ENCODE data around the gene NPIPA2. TPM values are rescaled to one million over a fixed set of nuclear protein-coding genes. Genes with fewer than 3 reads are reported as not detected.
A peak's percentile ranks its signal among the peaks of the same experiment; 100 is the strongest.
"Not testable (repeated sequence)": the region's sequence is repeated elsewhere in the genome, so short reads cannot be mapped to it uniquely, and the experiment has no call there.

NPIPA2 gene
- total RNA-seq: 1 to 10 TPM; 2.4 to 4.1 TPM

- H3K9me3 Mint-ChIP-seq; H3K27ac Mint-ChIP-seq; H3K36me3 Mint-ChIP-seq; DNase-seq (ENCODE audit: low spot score in 2 of 2): not testable (repeated sequence)
- peak; percentile 99 for ATAC-seq
Observed at GRCh38 chr16:14742273-14743128, at the start of gene NPIPA2. Gene NPIPA2, plus strand, starts transcription at chr16:14742533. Its CDS starts 5,533 bp downstream, at chr16:14748066.

- not testable (repeated sequence) for H3K27ac Mint-ChIP-seq; H3K36me3 Mint-ChIP-seq; ATAC-seq; H3K9me3 Mint-ChIP-seq; DNase-seq (ENCODE audit: low spot score in 2 of 2)
Observed at GRCh38 chr16:14694129-14694528, 48.2 kb upstream of the NPIPA2 start, which contains the start of gene PLA2G10. Gene PLA2G10, minus strand, starts transcription at chr16:14694308. Its CDS starts 79 bp downstream, at chr16:14694229.

- H3K9me3 Mint-ChIP-seq; ATAC-seq; DNase-seq (ENCODE audit: low spot score in 2 of 2); H3K27ac Mint-ChIP-seq; H3K36me3 Mint-ChIP-seq: not testable (repeated sequence)
Observed at GRCh38 chr16:14701859-14702258, 40.5 kb upstream of the NPIPA2 start.

- DNase-seq (ENCODE audit: low spot score in 2 of 2); H3K27ac Mint-ChIP-seq; ATAC-seq; H3K36me3 Mint-ChIP-seq; H3K9me3 Mint-ChIP-seq: not testable (repeated sequence)
Observed at GRCh38 chr16:14702672-14703071, 39.7 kb upstream of the NPIPA2 start.

- not testable (repeated sequence) for H3K27ac Mint-ChIP-seq; H3K36me3 Mint-ChIP-seq; H3K9me3 Mint-ChIP-seq; DNase-seq (ENCODE audit: low spot score in 2 of 2)
- peak; percentile 99 to 100 for ATAC-seq
Observed at GRCh38 chr16:14703156-14704011, 38.9 kb upstream of the NPIPA2 start, which contains the start of gene NPIPA3. Gene NPIPA3, plus strand, starts transcription at chr16:14703411. Its CDS starts 5,533 bp downstream, at chr16:14708944.

- not testable (repeated sequence) for H3K27ac Mint-ChIP-seq; H3K36me3 Mint-ChIP-seq; ATAC-seq; H3K9me3 Mint-ChIP-seq; DNase-seq (ENCODE audit: low spot score in 2 of 2)
Observed at GRCh38 chr16:14733233-14733632, 9.1 kb upstream of the NPIPA2 start.

GRCh38 chr16:14740832-14741385, 1.4 kb upstream of the NPIPA2 start:
- not testable (repeated sequence) for ATAC-seq; H3K9me3 Mint-ChIP-seq; H3K36me3 Mint-ChIP-seq; H3K27ac Mint-ChIP-seq; DNase-seq (ENCODE audit: low spot score in 2 of 2)

- not testable (repeated sequence) for ATAC-seq; H3K36me3 Mint-ChIP-seq; H3K9me3 Mint-ChIP-seq; DNase-seq (ENCODE audit: low spot score in 2 of 2); H3K27ac Mint-ChIP-seq
Observed at GRCh38 chr16:14741794-14742193, 539 bp upstream of the NPIPA2 start.

- not testable (repeated sequence) for DNase-seq (ENCODE audit: low spot score in 2 of 2); H3K9me3 Mint-ChIP-seq; H3K36me3 Mint-ChIP-seq; H3K27ac Mint-ChIP-seq; ATAC-seq
Observed at GRCh38 chr16:14773654-14774053, 31.3 kb downstream of the NPIPA2 start.

- ATAC-seq, H3K9me3 Mint-ChIP-seq, H3K27ac Mint-ChIP-seq: not testable (repeated sequence)
Observed at GRCh38 chr16:14775624-14776023, 33.3 kb downstream of the NPIPA2 start.

GRCh38 chr16:14776763-14777162, 34.4 kb downstream of the NPIPA2 start:
- not testable (repeated sequence) for H3K27ac Mint-ChIP-seq; DNase-seq (ENCODE audit: low spot score in 2 of 2); ATAC-seq; H3K9me3 Mint-ChIP-seq; H3K36me3 Mint-ChIP-seq

More at GRCh38 chr16:14775624-14776023, 33.3 kb downstream of the NPIPA2 start:
- not testable (repeated sequence) for DNase-seq (ENCODE audit: low spot score in 2 of 2); H3K36me3 Mint-ChIP-seq

GRCh38 chr16:14779368-14779877, 37.1 kb downstream of the NPIPA2 start:
- not testable (repeated sequence) for ATAC-seq; H3K9me3 Mint-ChIP-seq; H3K27ac Mint-ChIP-seq; DNase-seq (ENCODE audit: low spot score in 2 of 2); H3K36me3 Mint-ChIP-seq

GRCh38 chr16:14786180-14786579, 43.8 kb downstream of the NPIPA2 start:
- not testable (repeated sequence) for ATAC-seq; DNase-seq (ENCODE audit: low spot score in 2 of 2); H3K9me3 Mint-ChIP-seq; H3K27ac Mint-ChIP-seq; H3K36me3 Mint-ChIP-seq

GRCh38 chr16:14789577-14789976, 47.2 kb downstream of the NPIPA2 start:
- not testable (repeated sequence) for ATAC-seq; H3K9me3 Mint-ChIP-seq; DNase-seq (ENCODE audit: low spot score in 2 of 2); H3K36me3 Mint-ChIP-seq; H3K27ac Mint-ChIP-seq

GRCh38 chr16:14790320-14790956, 48.1 kb downstream of the NPIPA2 start:
- H3K36me3 Mint-ChIP-seq; DNase-seq (ENCODE audit: low spot score in 2 of 2); H3K27ac Mint-ChIP-seq; H3K9me3 Mint-ChIP-seq; ATAC-seq: not testable (repeated sequence)

GRCh38 chr16:14792914-14793313, 50.6 kb downstream of the NPIPA2 start:
- not testable (repeated sequence) for H3K27ac Mint-ChIP-seq; H3K9me3 Mint-ChIP-seq; ATAC-seq; DNase-seq (ENCODE audit: low spot score in 2 of 2); H3K36me3 Mint-ChIP-seq

Data from activated naive CD4-positive, alpha-beta T cell treated with anti-CD3 and anti-CD28 coated beads, Interleukin-2, amount 50 U/mL, for 72 hours (primary cell).